Gastroesophageal sphincter (tissue), 3 donors: ENCODE data around the gene IER3IP1.

Experiments used
- EP300 ChIP-seq: sonication (generic); formaldehyde crosslinking; IDR thresholded peaks from one replicate; pipeline ENCODE4 v1.6.1; 2017; ENCODE audit warnings: antibody characterized with exemption, mild to moderate bottlenecking
- POLR2A ChIP-seq, 2 donors: fragments of 450-650 bp; IDR thresholded peaks; one replicate each; pipeline ENCODE4 v1.6.1; 2017; ENCODE audit warnings: antibody characterized with exemption in 2 of 2, mild to moderate bottlenecking in 2 of 2, moderate library complexity in 1 of 2
- POLR2AphosphoS5 ChIP-seq: sonication (generic); formaldehyde crosslinking; IDR thresholded peaks from one replicate; pipeline ENCODE4 v1.6.1; 2017; ENCODE audit warnings: antibody characterized with exemption
- TF ChIP-seq, protein P1 (sequence below), 4 experiments: fragments of 200-600 bp in 2 of 4; fragments of 450-650 bp in 2 of 4; sonication (generic) in 1 of 4; IDR thresholded peaks; one replicate each; pipeline ENCODE4 v1.5.1; 2017 to 2019; ENCODE audit warnings: antibody characterized with exemption in 4 of 4, mild to moderate bottlenecking in 2 of 4, moderate library complexity in 2 of 4

DNA sequence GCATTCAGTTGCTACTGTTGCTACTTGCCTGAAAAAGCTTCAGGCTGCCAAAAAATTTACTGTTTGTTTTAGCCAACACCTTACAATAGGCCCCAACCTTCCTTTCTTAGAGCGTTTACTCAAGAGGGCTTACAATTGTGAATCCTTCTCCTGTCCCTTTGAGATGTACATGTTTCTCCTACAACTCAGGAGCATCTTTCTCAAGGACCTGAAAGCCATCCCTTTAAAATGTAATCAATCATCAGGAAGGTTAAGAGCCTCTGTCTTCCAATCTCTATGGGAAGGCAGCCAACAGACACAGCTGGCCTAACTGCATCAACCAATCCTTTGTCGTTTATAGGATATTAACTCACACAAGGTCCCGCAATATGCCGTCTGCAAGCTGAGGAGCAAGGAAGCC, 3.4 kb upstream of the IER3IP1 start:
- TF ChIP-seq POLR2A (IDR thresholded peaks at IDR 0.05) (no peak), EP300 (no peak), POLR2AphosphoS5 (no peak)
- TF ChIP-seq, protein P1, sequence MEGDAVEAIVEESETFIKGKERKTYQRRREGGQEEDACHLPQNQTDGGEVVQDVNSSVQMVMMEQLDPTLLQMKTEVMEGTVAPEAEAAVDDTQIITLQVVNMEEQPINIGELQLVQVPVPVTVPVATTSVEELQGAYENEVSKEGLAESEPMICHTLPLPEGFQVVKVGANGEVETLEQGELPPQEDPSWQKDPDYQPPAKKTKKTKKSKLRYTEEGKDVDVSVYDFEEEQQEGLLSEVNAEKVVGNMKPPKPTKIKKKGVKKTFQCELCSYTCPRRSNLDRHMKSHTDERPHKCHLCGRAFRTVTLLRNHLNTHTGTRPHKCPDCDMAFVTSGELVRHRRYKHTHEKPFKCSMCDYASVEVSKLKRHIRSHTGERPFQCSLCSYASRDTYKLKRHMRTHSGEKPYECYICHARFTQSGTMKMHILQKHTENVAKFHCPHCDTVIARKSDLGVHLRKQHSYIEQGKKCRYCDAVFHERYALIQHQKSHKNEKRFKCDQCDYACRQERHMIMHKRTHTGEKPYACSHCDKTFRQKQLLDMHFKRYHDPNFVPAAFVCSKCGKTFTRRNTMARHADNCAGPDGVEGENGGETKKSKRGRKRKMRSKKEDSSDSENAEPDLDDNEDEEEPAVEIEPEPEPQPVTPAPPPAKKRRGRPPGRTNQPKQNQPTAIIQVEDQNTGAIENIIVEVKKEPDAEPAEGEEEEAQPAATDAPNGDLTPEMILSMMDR (IDR thresholded peaks at IDR 0.05), result no peak
